Measurements from ENCODE around the gene CD101.

GRCh38 chr1:117009132-117009531, 7.6 kb downstream of the CD101 start:
- TF ChIP-seq CTCF (IDR thresholded peaks at IDR 0.05) (no peak), POLR2A (IDR thresholded peaks at IDR 0.05) (no peak), POLR2AphosphoS5 (IDR thresholded peaks at IDR 0.05) (no peak), EP300 (IDR thresholded peaks at IDR 0.05) (no peak)
